DMS53 treated with DMSO at 0.1 percent for 48 hours (cell line): ENCODE data around the gene KL.

Experiments used
- DNase-seq: peaks from one replicate; lab custom pipeline; 2025; ENCODE audit not compliant: unreplicated experiment; lab: John Stamatoyannopoulos, UW

KL gene

GRCh38 chr13:33033986-33034385, 17.8 kb downstream of the KL start:
- DNase-seq, result no peak

DNA sequence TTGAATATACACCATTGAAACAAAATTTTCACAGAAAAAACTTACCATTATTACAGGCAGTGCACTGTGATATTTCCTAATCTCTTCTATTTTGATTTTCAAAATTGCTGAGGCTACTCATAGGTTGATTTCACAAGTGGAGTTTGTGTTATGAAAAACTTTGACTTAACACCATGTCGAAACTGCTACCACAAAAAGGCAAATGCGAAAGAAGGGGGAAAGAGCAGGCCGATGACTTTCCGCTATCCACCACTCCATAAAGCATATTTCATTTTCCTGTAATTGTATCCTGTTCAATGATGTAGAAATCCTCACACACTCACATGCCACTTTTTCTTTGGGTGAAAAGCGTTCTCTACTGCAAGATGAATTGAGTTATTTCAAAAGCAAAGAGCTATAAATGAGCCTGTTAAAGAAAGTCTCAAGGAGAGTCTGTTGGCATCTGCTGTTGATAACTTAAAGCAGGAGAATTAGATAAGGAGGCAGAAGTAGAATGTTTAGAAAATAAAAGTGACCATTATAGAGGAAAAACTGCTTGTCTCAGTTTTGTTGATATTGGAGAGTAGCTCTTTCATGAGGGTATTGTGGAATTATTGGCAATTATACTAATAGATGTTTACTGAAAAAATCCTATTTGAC, 18.8 kb downstream of the KL start:
- no peak for DNase-seq

GRCh38 chr13:33037673-33038072, 21.4 kb downstream of the KL start:
- no peak for DNase-seq

DNA sequence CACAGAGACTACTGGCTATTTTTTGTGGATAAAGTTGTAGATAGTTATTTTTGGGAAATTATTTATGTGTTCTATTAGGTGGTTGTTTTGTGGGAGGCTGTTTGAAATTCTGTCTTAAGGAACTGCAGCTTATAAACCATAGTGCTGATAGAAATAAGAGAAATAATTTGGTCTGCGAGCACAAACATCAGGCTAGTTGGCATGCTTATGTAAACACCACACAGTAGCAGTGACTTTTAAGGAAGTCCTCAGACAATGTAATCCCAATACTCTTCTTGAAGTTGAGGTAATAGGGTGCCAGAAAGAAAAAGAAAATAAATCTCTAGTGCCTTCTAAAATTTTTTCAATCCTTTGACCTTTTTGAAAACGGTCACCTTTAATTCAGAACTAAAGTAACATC, 23.9 kb downstream of the KL start:
- DNase-seq, result no peak

DNA sequence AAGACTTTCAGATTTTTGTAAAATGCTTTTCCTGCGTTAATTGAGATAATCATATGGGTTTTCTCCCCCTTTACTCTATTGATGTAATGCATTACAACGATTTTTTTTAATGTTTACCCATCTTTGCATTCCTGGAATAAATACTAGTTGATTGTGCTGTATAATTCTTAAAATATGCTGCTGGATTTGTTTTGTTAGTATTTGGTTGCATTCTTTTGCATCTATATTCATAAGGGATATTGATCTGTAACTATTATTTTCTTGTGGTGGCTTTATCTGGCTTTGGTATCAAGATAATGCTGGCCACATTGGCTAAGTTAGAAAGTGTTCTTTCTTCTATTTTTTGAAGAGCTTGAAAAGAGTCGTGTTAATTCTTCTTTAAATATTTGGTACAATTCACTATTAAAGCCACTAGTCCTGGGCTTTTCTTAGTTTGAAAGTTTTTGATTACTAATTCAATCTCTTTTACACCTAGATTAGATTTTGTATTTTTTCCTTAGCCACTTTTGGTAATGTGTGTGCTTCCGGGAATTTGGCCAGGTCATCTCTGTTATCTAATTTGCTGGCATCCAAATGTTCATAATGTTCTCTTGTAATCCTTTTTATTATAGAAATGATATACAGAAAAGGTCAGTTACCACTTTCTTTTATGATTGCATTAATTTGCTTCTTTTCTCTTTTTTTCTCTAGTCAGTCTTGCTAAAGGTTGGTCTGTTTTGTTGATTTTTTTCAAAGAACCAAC, 29.8 kb downstream of the KL start:
- DNase-seq, result no peak

DNA sequence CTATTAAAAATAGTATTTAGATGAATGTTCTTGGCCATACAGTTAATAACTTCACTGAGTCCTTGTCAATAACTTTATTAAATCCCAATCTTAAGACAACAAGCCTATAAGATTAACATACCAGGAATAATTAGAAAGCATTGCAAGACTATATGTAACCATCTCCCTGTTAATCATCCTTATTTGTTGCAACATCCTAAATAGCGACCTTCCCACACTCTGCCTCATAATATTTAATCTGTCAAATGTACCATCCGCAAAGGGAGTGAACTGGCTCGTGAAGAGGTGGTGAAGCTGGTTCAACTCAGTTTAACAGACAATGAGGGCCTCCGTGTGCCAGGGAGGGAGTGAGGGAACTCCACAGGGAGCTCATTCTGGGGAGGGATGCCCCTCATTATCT, 33.9 kb downstream of the KL start:
- no peak for DNase-seq

GRCh38 chr13:33051632-33052031, 35.4 kb downstream of the KL start:
- DNase-seq, result no peak

DNA sequence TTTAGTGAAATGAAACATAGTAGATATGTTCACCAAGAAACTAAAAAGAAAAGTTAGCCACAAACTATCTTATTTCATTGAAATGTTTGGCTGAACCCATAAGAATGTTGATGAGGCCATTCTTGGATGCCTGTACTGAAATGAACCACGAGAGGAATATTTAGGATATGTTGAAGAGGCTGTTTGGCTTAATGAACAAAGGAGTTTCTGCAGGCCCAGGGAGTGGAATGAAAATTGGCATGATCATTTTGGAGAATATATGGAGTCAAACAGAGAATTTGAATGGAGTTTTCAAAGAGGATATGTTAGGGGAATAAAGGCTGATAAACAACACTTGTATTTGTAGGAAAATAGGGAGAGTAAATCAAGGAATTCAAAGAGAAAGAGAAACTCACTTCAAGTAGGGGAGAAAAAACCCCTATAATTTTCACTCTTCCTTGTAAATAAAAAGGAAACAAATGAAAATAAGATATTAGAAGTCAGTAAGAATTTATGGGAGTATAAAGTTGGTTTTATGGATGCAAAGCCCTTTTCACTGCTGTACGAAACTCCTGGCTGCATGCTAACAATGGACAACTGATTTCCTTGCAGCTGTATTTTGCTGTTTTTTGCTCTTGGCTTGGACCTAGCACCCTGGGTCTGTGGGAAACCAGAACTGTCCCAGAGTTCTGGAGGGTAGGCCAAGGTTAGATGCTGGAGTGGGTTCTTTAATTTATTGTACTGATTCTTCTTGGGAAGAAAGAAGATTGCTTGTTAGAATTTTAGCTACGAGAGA, 36.5 kb downstream of the KL start:
- DNase-seq, result no peak

DNA sequence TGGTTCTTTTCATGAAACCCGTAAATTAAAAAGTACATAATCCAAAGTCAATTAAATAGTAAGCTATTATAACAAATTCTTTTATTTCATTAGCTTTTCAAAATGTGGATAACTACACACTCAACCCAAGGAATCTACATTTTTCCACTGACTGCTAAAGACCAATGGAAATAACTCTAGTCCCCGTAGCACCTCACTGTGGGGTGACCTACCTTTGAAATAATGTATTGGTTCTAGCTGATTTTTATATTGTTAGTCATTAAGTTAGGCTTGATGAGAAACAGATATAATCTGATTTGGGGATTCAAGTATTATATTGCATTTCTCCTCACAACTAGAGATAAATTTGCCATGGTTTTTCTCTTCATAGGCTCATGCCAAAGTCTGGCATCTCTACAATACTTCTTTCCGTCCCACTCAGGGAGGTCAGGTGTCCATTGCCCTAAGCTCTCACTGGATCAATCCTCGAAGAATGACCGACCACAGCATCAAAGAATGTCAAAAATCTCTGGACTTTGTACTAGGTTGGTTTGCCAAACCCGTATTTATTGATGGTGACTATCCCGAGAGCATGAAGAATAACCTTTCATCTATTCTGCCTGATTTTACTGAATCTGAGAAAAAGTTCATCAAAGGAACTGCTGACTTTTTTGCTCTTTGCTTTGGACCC, 37.3 kb downstream of the KL start:
- no peak for DNase-seq

DNA sequence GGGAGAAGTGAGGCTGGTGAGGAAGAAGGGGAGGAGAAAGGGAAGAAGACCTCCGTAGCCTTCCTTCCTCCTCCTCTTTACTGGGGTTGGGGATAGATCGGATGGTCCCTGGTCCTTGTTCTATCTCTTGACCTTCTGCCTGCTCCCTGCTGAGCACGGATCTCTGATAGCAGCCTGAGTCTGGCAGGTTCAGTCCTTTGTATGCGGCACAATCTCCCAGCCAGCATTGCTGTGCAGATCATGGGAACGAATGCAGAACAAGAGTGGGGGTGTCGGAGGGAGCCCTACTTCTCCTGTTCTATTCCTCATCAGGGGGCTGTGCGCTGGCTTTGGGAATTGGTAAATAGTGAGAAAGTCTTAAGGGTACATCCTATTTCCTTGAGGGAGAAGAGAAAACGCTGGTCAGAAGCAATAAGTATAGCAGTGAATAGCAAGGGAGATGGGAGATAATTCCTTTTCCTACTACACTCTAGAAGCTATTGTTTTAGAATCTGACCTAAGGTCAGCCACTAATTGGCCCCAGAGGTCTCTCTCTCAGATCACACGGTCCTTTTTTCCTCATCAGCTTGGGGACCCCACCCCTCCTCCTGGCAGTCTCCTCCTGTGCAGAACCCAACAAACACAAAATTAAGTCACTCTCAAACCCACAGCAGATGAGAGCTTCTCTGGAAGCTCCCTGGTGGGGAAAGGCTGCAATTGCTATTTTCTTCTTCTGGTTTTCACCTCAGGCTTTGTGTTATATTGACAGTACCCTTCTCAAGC, 41.0 kb downstream of the KL start:
- DNase-seq, result no peak

- DNase-seq, result no peak
Observed at GRCh38 chr13:33058776-33059327, 42.6 kb downstream of the KL start.

DNA sequence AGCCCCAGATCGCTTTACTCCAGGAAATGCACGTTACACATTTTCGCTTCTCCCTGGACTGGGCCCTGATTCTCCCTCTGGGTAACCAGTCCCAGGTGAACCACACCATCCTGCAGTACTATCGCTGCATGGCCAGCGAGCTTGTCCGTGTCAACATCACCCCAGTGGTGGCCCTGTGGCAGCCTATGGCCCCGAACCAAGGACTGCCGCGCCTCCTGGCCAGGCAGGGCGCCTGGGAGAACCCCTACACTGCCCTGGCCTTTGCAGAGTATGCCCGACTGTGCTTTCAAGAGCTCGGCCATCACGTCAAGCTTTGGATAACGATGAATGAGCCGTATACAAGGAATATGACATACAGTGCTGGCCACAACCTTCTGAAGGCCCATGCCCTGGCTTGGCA, 44.6 kb downstream of the KL start:
- no peak for DNase-seq

DNA sequence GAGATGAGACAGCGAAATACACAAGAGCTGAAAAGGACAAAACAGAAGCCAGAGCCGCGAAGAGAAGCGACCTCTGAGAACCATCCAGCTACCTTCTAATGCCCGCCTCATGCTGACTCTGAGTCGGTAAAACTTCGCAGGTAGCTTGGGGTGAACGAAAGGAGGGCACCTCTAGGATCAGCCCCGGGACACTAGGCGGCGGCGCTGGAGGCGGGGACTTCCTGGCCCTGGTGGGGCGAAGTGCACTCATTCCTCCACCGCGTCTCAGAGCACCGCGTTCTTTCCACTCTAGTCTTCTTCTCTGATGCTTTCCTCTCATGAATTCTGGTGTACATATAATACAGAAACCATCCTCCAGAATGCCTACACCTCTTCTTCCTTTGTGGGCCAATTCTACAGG, 50.1 kb downstream of the KL start:
- DNase-seq, result no peak

DNA sequence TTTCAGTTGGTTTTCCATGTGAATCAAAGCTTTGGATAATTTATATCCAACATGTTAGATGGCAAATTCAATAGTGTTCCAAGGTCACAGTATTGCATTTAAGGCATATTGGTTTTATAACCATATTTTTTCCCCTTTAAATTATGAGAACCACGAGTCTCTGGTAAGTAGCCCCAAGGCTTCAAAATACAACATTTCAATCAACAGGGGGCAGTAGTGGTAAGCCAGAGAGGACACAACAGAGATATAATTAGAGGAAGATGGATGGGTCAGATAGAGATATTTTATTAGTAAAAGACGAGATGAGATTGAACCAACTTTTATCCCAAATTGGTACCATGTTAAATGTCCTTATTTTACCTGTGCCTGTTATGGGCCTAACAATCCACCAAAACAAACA, 53.1 kb downstream of the KL start:
- no peak for DNase-seq

DNA sequence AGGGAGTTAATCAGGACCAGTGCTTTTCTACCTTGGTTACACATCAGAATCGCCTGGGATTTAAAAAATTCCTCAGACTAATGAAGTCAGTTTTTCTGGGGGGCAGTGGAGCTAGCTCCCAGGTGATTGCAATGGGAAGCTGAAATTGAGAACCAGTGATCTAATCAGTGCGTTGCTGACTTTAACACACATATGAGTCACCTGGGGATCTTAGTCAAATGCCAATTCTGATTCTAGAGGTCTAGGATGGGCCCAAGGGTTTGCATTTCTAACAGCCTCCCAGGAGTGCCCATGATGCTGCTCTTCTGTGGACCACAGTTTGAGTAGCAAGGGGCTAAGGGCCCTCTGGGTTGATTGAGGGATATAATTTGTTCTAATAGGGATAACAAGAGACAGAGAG, 54.5 kb downstream of the KL start:
- DNase-seq, result no peak

DNA sequence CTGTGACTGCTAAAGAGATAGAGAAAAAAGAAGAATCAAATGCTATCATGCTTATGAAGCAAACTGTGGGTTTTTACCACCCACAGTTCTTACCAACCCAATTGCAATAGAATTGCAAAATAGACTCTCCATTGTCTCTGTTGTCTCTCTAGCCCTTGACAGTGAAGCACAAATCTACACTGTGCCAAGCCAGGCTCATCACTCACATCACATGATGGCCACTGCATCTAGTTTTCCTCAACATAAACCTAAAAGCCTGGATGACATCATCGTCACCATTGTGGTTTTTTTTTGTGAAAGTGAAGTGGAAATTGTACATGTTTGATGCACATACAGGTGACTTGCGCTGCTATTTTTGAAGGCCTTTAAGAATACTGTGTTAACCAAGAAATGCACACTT, 56.1 kb downstream of the KL start:
- no peak for DNase-seq

DNA sequence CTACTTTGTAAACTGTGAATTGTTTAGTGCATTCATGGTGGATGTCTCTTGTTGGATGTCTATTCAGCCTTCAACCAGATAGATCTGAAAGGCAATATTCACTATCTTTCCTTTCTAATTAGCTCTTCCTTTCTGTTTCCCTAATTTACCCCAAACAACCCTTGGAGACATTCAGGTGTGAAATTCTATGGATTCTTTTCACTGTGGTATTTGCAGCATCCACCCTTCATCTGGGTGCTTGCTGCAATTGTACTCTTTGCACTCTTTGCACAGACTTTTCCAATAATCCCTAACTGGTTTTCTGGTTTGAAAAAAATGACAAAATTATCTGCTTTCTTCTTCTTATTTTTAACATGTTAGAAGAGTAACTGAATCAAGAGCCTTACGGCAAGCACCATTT, 56.5 kb downstream of the KL start:
- DNase-seq, result no peak

- no peak for DNase-seq
Observed at GRCh38 chr13:33073338-33073737, 57.1 kb downstream of the KL start.

GRCh38 chr13:33076001-33076992, 60.1 kb downstream of the KL start:
- DNase-seq, result no peak
